GM18951 (cell line): ENCODE data around the gene DMRT2.

Experiments used
- POLR2A ChIP-seq: IDR thresholded peaks from 4 replicates; pipeline ENCODE4 v1.6.1; 2011; ENCODE audit warnings: mild to moderate bottlenecking; ENCODE audit not compliant: insufficient read length, insufficient read depth; ENCODE audit errors: extremely low read depth
- in situ Hi-C: fragments of 300-500 bp; cut with MboI; formaldehyde crosslinking; loops from one replicate; pipeline ENCODE4 v1.12.0; 2022; ENCODE audit warnings: low sequenced_read_pairs, mixed read lengths, inconsistent platforms; ENCODE audit not compliant: unreplicated experiment

DMRT2 gene

GRCh38 chr9:1050125-1050895, at the start of gene DMRT2:
Gene DMRT2 (plus strand): TSS chr9:1050357. CDS start chr9:1051614, 1,257 bp downstream.
- no peak for TF ChIP-seq POLR2A
- in situ Hi-C loops, result no loop called here

DNA sequence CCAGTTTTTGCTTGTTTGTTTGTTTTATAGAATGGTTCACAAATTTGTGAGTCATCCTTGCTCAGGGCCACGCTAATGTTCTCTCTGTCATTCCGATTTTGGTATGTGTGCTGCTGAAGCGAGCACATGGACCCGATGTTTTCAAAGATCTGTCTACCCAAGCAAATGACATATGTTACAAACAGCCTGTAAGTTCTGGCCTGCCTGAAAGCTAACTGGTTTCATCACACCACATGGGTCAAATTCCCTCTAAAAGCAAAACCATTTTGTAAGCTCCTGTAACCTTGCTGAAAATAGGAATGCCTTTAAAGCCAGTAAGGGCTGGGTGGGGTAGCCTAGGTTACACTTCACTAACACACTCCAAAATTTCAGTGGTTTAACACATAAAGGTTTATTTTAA, 48.3 kb upstream of the DMRT2 start:
- in situ Hi-C loops, result loop anchor here (10.0 kb wide), 1 partner anchor 387 kb away; no protein-coding TSS in a partner anchor
- no peak for TF ChIP-seq POLR2A

DNA sequence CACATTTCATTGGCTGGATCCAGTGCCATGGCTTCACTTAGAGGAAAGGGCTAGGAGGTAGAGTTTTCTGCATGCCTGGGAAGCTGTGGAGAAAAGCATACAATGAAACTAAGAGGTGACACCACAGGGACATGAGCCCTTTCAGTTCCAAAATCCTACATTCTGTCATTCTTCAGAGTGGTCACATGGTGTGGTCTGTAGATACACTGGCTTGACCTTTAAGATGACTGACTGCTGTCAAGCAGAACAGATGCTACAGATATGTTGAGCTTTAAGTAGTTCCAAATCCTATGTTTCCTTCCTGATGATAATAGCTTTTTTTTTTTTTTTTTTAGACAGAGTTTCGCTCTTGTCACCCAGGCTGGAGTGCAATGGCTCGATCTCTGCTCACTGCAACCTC, 47.5 kb upstream of the DMRT2 start:
- in situ Hi-C loops, result loop anchor here (10.0 kb wide), 1 partner anchor 388 kb away; no protein-coding TSS in a partner anchor
- TF ChIP-seq POLR2A, result no peak

- in situ Hi-C loops, result loop anchor here (5.0 to 10.0 kb wide), 2 partner anchors 113 to 390 kb away; no protein-coding TSS in a partner anchor
- TF ChIP-seq POLR2A, result no peak
These were observed 45.0 kb upstream of the DMRT2 start for GRCh38 chr9:1005043-1005667.

DNA sequence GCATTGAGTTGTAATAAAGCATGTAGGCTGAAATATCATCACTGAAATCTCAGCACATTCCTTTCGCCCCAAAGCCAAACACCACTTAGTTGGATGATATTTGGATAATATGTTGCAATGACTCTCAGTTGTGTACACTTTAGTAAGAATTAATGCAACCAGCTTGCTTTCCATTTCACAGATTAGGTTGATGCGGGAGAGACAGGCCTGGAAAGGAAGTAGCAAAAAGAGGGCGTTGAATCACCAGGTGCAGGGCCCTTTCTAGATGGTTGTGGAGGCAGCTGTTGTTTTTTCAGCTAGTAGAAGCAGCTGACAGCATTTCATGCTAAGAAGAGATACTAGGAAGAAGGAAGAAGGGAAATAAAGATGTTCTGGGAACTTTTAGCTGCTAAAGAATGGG, 42.8 kb upstream of the DMRT2 start:
- no peak for TF ChIP-seq POLR2A
- in situ Hi-C loops, result loop anchor here (5.0 to 10.0 kb wide), 2 partner anchors 115 to 393 kb away; no protein-coding TSS in a partner anchor

GRCh38 chr9:1008216-1008615, 41.9 kb upstream of the DMRT2 start:
- in situ Hi-C loops, result loop anchor here (5.0 to 10.0 kb wide), 2 partner anchors 116 to 393 kb away; no protein-coding TSS in a partner anchor
- TF ChIP-seq POLR2A, result no peak

- no peak for TF ChIP-seq POLR2A
- in situ Hi-C loops, result loop anchor here (5.0 to 10.0 kb wide), 2 partner anchors 117 to 394 kb away; no protein-coding TSS in a partner anchor
These were observed 41.0 kb upstream of the DMRT2 start for GRCh38 chr9:1009101-1009707.

GRCh38 chr9:1013021-1013420, 37.1 kb upstream of the DMRT2 start:
- in situ Hi-C loops, result no loop called here
- no peak for TF ChIP-seq POLR2A

GRCh38 chr9:1014225-1014624, 35.9 kb upstream of the DMRT2 start:
- TF ChIP-seq POLR2A, result no peak
- in situ Hi-C loops, result no loop called here

GRCh38 chr9:1014640-1015039, 35.5 kb upstream of the DMRT2 start:
- in situ Hi-C loops, result no loop called here
- no peak for TF ChIP-seq POLR2A

- in situ Hi-C loops, result no loop called here
- TF ChIP-seq POLR2A, result no peak
These were observed 32.0 kb upstream of the DMRT2 start for GRCh38 chr9:1018121-1018520.

DNA sequence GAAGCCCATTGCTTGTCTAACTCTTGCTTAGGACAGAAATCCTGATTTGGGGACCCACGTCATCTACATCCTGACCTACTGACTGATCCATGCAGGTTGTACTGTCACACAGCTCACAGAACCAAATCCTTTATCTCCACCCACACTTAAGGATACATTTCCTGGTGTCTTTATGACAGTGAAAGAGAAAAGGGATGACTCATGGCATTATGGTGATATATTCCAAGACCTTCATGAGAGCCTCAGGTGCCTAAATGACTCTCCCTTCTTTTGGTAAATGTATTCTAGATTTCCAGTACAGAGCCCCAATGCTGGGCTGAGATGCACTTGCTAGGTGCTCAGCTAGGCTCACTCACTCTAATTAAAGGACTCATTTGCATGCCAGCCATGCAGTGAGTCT, 26.0 kb upstream of the DMRT2 start:
- in situ Hi-C loops, result no loop called here
- no peak for TF ChIP-seq POLR2A

DNA sequence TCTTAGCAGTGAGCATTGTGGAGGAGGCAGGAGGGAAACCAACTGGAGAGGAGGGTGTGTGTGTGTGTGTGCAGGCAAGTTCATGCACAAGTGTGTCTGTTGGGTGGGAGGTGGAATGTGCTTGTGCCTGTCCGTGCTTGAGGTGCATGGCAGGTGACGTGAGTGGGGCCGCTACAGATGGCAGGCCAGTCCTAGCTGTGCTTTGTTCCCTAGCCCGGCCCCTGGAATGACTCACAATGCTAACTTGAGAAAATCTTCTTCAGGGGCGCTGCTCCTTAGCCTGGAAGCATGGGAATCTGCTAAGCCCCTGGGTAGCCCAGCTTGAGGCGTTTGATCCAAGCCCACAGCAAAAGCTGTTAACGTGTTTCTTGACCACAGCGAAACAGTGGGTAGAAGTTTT, 25.0 kb upstream of the DMRT2 start:
- TF ChIP-seq POLR2A, result no peak
- in situ Hi-C loops, result no loop called here
